HepG2 (cell line): ENCODE data around the gene STRADA. TPM values are rescaled to one million over a fixed set of nuclear protein-coding genes. Genes with fewer than 3 reads are reported as not detected.

Experiments used
- CC2D1A ChIP-seq: sonication (generic); formaldehyde crosslinking; IDR thresholded peaks from 2 replicates; pipeline ENCODE4 v1.8.1; 2023; ENCODE audit warnings: mild to moderate bottlenecking, missing genetic modification reagents
- CENPBD1 ChIP-seq: sonication (generic); formaldehyde crosslinking; IDR thresholded peaks from 2 replicates; pipeline ENCODE4 v1.8.0; 2022; ENCODE audit warnings: missing genetic modification reagents, low read depth, mild to moderate bottlenecking, borderline replicate concordance
- ELK4 ChIP-seq: sonication (generic); formaldehyde crosslinking; IDR thresholded peaks from 2 replicates; pipeline ENCODE4 v1.9.0; 2021; ENCODE audit warnings: missing genetic modification reagents, borderline replicate concordance
- HNF4A ChIP-seq: sonication (generic); formaldehyde crosslinking; IDR thresholded peaks from 2 replicates; pipeline ENCODE4 v1.4.0; 2020; ENCODE audit warnings: missing genetic modification reagents
- HNRNPH1 ChIP-seq: fragments of 200-400 bp; formaldehyde crosslinking; optimal IDR thresholded peaks from 2 replicates; pipeline ENCODE3; 2017; ENCODE audit warnings: mild to moderate bottlenecking, low read depth, low read length
- IRF9 ChIP-seq: sonication (generic); formaldehyde crosslinking; IDR thresholded peaks from 2 replicates; pipeline ENCODE4 v1.8.0; 2022; ENCODE audit warnings: missing genetic modification reagents, mild to moderate bottlenecking, borderline replicate concordance
- KDM4B ChIP-seq: sonication (generic); formaldehyde crosslinking; IDR thresholded peaks from 2 replicates; pipeline ENCODE4 v1.4.0; 2020; ENCODE audit warnings: missing genetic modification reagents
- MYC ChIP-seq: sonication (generic); formaldehyde crosslinking; IDR thresholded peaks from 2 replicates; pipeline ENCODE4 v1.9.0; 2021; ENCODE audit warnings: missing genetic modification reagents, borderline replicate concordance
- SUZ12 ChIP-seq: fragments of 150-350 bp; IDR thresholded peaks from 2 replicates; pipeline ENCODE4 v1.6.1; 2014; ENCODE audit warnings: low read depth, low read length
- TCF12 ChIP-seq, 2 experiments: fragments of 450-650 bp in 1 of 2; sonication (generic) in 1 of 2; formaldehyde crosslinking in 1 of 2; IDR thresholded peaks; 2 replicates each; pipeline versions ENCODE4 v1.6.1 to v1.8.0; 2017 to 2022; ENCODE audit warnings: antibody characterized with exemption in 1 of 2, mild to moderate bottlenecking in 1 of 2, missing genetic modification reagents in 1 of 2, moderate library complexity in 1 of 2
- USF2 ChIP-seq, 2 experiments: sonication (generic) in 1 of 2; formaldehyde crosslinking in 1 of 2; IDR thresholded peaks; 2 replicates each; pipeline versions ENCODE4 v1.5.1 to v1.6.1; 2011 to 2020; ENCODE audit warnings: borderline replicate concordance in 1 of 2, low read depth in 1 of 2, low read length in 1 of 2, mild to moderate bottlenecking in 1 of 2, missing genetic modification reagents in 1 of 2, moderate library complexity in 1 of 2
- ZBTB33 ChIP-seq: sonication (generic); formaldehyde crosslinking; IDR thresholded peaks from 2 replicates; pipeline ENCODE4 v1.4.0; 2020; ENCODE audit warnings: missing genetic modification reagents
- ZBTB42 ChIP-seq: sonication (generic); formaldehyde crosslinking; IDR thresholded peaks from 2 replicates; pipeline ENCODE4 v1.5.0; 2020; ENCODE audit warnings: mild to moderate bottlenecking, missing genetic modification reagents
- ZKSCAN1 ChIP-seq: fragments of 150-350 bp; IDR thresholded peaks from 2 replicates; pipeline ENCODE4 v1.6.1; 2014; ENCODE audit warnings: low read length
- ZNF143 ChIP-seq: sonication (generic); formaldehyde crosslinking; IDR thresholded peaks from 2 replicates; pipeline ENCODE4 v1.4.0; 2020; ENCODE audit warnings: missing genetic modification reagents
- ZNF33A ChIP-seq: sonication (generic); formaldehyde crosslinking; IDR thresholded peaks from 2 replicates; pipeline ENCODE4 v1.5.1; 2020; ENCODE audit warnings: missing genetic modification reagents, mild to moderate bottlenecking, moderate library complexity, borderline replicate concordance
- ZNF558 ChIP-seq: sonication (generic); formaldehyde crosslinking; IDR thresholded peaks from 2 replicates; pipeline ENCODE4 v1.9.0; 2022; ENCODE audit warnings: mild to moderate bottlenecking, missing genetic modification reagents, borderline replicate concordance
- ZNF567 ChIP-seq: sonication (generic); formaldehyde crosslinking; IDR thresholded peaks from 2 replicates; pipeline ENCODE4 v1.8.1; 2023; ENCODE audit warnings: mild to moderate bottlenecking, missing genetic modification reagents, borderline replicate concordance
- ZSCAN5A ChIP-seq: sonication (generic); formaldehyde crosslinking; IDR thresholded peaks from 2 replicates; pipeline ENCODE4 v1.8.0; 2022; ENCODE audit warnings: mild to moderate bottlenecking, missing genetic modification reagents, borderline replicate concordance
- polyA plus RNA-seq, 8 experiments: library from polyadenylated mRNA; depleted of rRNA in 3 of 8; stranded (reverse) in 7 of 8; unstranded in 1 of 8; fragments of >200 nt; fragmentation: Illumina TruSeq in 4 of 8; extraction: Trizol in 4 of 8; gene quantifications; 2 replicates each; pipeline versions ENCODE4 v1.2.1 to v1.2.3, GENCODE V29; 2011 to 2016; ENCODE audit warnings: low read depth in 4 of 8, missing spikeins in 1 of 8, mixed read lengths in 1 of 8; ENCODE audit not compliant: insufficient read depth in 1 of 8
- total RNA-seq, 5 experiments: library from RNA; depleted of rRNA; stranded (reverse); fragments of >200 nt; fragmentation: Illumina TruSeq; extraction: Trizol; gene quantifications; 2 replicates each; pipeline ENCODE4 v1.2.3, GENCODE V29; 2016; ENCODE audit warnings: low read depth in 1 of 5

Gene STRADA
- total and polyA plus RNA-seq, 2 of the 13 experiments (the other 11 are each of a cell fraction or from before 2014, with no cell fraction given), result 17.6 to 17.9 TPM

- no peak for TF ChIP-seq USF2 (IDR thresholded peaks at IDR 0.05; ENCODE audit: low read depth, low read length)
- no peak for TF ChIP-seq USF2 (CRISPR knock-in tag; IDR thresholded peaks at IDR 0.05; ENCODE audit: borderline replicate concordance)
- TF ChIP-seq TCF12 (IDR thresholded peaks at IDR 0.05), result no peak
- peak; percentile 89 for TF ChIP-seq TCF12 (CRISPR knock-in tag; IDR thresholded peaks at IDR 0.05)
- 0 out of 2 replicates have a peak, but pooled peaks have one; percentile 58 for TF ChIP-seq ZBTB42 (CRISPR knock-in tag)
- TF ChIP-seq ZKSCAN1, result no peak
- 0 out of 2 replicates have a peak, but pooled peaks have one; percentile 2 for TF ChIP-seq ELK4
- 0 out of 2 replicates have a peak, but pooled peaks have one; percentile 67 for TF ChIP-seq ZNF33A (CRISPR knock-in tag)
- peak; percentile 91; the same call in 1 of the 2 replicates for TF ChIP-seq IRF9 (CRISPR knock-in tag)
- TF ChIP-seq SUZ12, result no peak
- no peak for TF ChIP-seq HNRNPH1
- peak; percentile 49 for TF ChIP-seq ZNF143 (CRISPR knock-in tag)
- peak; percentile 3 for TF ChIP-seq HNF4A (CRISPR knock-in tag)
- TF ChIP-seq ZSCAN5A (CRISPR knock-in tag), result peak; percentile 72; the same call in 1 of the 2 replicates
- TF ChIP-seq ZBTB33 (CRISPR knock-in tag), result 0 out of 2 replicates have a peak, but pooled peaks have one; percentile 11
- TF ChIP-seq ZNF558, result peak; percentile 84; the same call in 1 of the 2 replicates
- TF ChIP-seq CC2D1A (CRISPR knock-in tag), result peak; percentile 86; the same call in 1 of the 2 replicates
- TF ChIP-seq MYC, result peak; percentile 88
- TF ChIP-seq KDM4B (CRISPR knock-in tag), result peak; percentile 59
- TF ChIP-seq ZNF567 (CRISPR knock-in tag), result 0 out of 2 replicates have a peak, but pooled peaks have one; percentile 33
- no peak for TF ChIP-seq CENPBD1 (CRISPR knock-in tag)
These were observed at the start of gene STRADA (continued) for GRCh38 chr17:63741408-63742173.
